CD4-positive, alpha-beta T cell (primary cell): Measurements from ENCODE around the gene PRPF40A. TPM values are rescaled to one million over a fixed set of nuclear protein-coding genes. Genes with fewer than 3 reads are reported as not detected.

Experiments
- ATAC-seq: fragments of 200-7000 bp; cut with Tn5 transposase; one replicate; pipeline ENCODE4 v1.10.0; 2022; ENCODE audit warnings: mild to moderate bottlenecking; ENCODE audit not compliant: poor library complexity
- CTCF ChIA-PET: fragments of 350-600 bp; sonication (Branson Sonifier 250); formaldehyde crosslinking; loops from one replicate; lab custom pipeline; 2021; ENCODE audit warnings: antibody characterized with exemption, inconsistent platforms; lab: Charles Lee
- POLR2A ChIA-PET: fragments of 350-600 bp; sonication (Branson Sonifier 250); formaldehyde crosslinking; loops from one replicate; lab custom pipeline; 2021; ENCODE audit warnings: antibody characterized with exemption, inconsistent platforms; lab: Charles Lee
- DNase-seq, 14 experiments: peaks; one replicate each; pipeline ENCODE4 v3.0.0-alpha.2; 2013 to 2020; ENCODE audit warnings: mixed read lengths in 2 of 14
- H3K27ac ChIP-seq, 2 donors: one replicate each; pipeline versions ENCODE4 v1.5.1 to v1.7.0; 2013; ENCODE audit warnings: low read length in 2 of 2, low read depth in 1 of 2, mild to moderate bottlenecking in 1 of 2
- H3K27me3 ChIP-seq, 2 experiments: 1 replicate in 1 of 2; 2 replicates in 1 of 2; pipeline versions ENCODE4 v1.6.1 to v1.7.0; 2013; ENCODE audit warnings: low read length in 2 of 2, control low read depth in 1 of 2, mild to moderate bottlenecking in 1 of 2, moderate library complexity in 1 of 2; ENCODE audit not compliant: insufficient read depth in 2 of 2, control insufficient read depth in 1 of 2
- H3K36me3 ChIP-seq: one replicate; pipeline ENCODE4 v1.6.1; 2013; ENCODE audit warnings: low read length, control low read depth; ENCODE audit not compliant: insufficient read depth
- H3K4me1 ChIP-seq: one replicate; pipeline ENCODE4 v1.6.1; 2013; ENCODE audit warnings: low read length, control low read depth; ENCODE audit not compliant: insufficient read depth
- H3K4me3 ChIP-seq: one replicate; pipeline ENCODE4 v1.5.1; 2013; ENCODE audit warnings: mild to moderate bottlenecking, low read length, moderate library complexity
- H3K9me3 ChIP-seq, 2 experiments: 1 replicate in 1 of 2; 2 replicates in 1 of 2; pipeline versions ENCODE4 v1.6.1 to v1.7.0; 2013; ENCODE audit warnings: low read length in 2 of 2, mild to moderate bottlenecking in 2 of 2, control low read depth in 1 of 2, moderate library complexity in 1 of 2; ENCODE audit not compliant: control insufficient read depth in 1 of 2, insufficient read depth in 1 of 2
- H3K27ac Mint-ChIP-seq: one replicate; pipeline ENCODE4 v1.8.0; 2020; ENCODE audit warnings: mixed read lengths
- H3K27me3 Mint-ChIP-seq: one replicate; pipeline ENCODE4 v1.8.0; 2021; ENCODE audit warnings: mixed read lengths
- H3K36me3 Mint-ChIP-seq: one replicate; pipeline ENCODE4 v1.8.0; 2021; ENCODE audit warnings: low read depth, mixed read lengths
- H3K4me1 Mint-ChIP-seq: one replicate; pipeline ENCODE4 v1.8.0; 2021; ENCODE audit warnings: low read depth, mixed read lengths
- H3K4me3 Mint-ChIP-seq: one replicate; pipeline ENCODE4 v1.8.0; 2020; ENCODE audit warnings: mild to moderate bottlenecking, mixed read lengths
- H3K9me3 Mint-ChIP-seq: one replicate; pipeline ENCODE4 v1.8.0; 2020; ENCODE audit warnings: mixed read lengths
- intact Hi-C, 2 experiments: fragments of 100-400 bp; cut with DNase I in 1 of 2; cut with micrococcal nuclease in 1 of 2; formaldehyde crosslinking; loops; one replicate each; pipeline versions ENCODE4 v1.15.1 to v1.9.0; 2023 to 2025; cut with DNase I, micrococcal nuclease
- total RNA-seq, 174 experiments: library from RNA in 2 of 174; stranded (reverse) in 2 of 174; gene quantifications; one replicate each; pipeline ENCODE4 v1.2.3 and lab custom pipeline; 2021 to 2026
- TF ChIP-seq, protein P1 (sequence below): fragments of 200-600 bp; IDR thresholded peaks from one replicate; pipeline ENCODE4 v1.8.0; 2022; ENCODE audit warnings: antibody characterized with exemption, mild to moderate bottlenecking

PRPF40A gene
- total RNA-seq, 2 experiments from 2014 or later, result 146 to 148 TPM

DNA sequence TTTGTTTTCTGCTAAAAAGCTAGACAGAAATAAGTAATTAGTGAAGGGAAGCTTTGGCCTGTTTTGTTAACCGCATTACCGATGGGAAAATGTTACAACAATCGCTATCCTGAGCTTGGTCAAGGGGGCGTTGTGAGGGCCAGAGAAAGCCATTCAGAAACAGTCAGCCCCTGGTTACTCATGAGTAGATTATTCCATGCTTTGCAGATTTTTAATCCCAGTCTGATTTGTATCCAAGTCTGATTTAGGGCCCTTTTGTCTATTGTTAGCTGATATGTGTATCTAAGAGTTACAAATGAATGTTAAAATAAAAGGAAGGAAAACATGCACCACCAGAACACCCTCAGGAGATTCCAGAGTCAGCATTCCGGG lies 99.1 kb downstream of the PRPF40A start:
- no peak for ATAC-seq
- DNase-seq, result no peak
- no peaks in the 10 kb centered on the region for H3K27me3 Mint-ChIP-seq
- Histone ChIP-seq H3K27me3 (no peaks in the 10 kb centered on the region), H3K4me3 (no peak overlapping the region), H3K4me1 (no peaks in the 10 kb centered on the region), H3K9me3 (no peaks in the 10 kb centered on the region), H3K36me3 (no peaks in the 10 kb centered on the region), H3K27ac (no peak overlapping the region)
- H3K9me3 Mint-ChIP-seq, result no peaks in the 10 kb centered on the region
- no peak overlapping the region for H3K27ac Mint-ChIP-seq
- no peaks in the 10 kb centered on the region for H3K36me3 Mint-ChIP-seq
- no peak overlapping the region for H3K4me3 Mint-ChIP-seq
- ChIA-PET POLR2A (no interaction called here), CTCF (interaction anchor here (1.7 kb wide), 1 partner anchor 17 kb away, joined by 5 read pairs; no protein-coding TSS in a partner anchor)
- no peaks in the 10 kb centered on the region for H3K4me1 Mint-ChIP-seq
- intact Hi-C loops, result no loop called here
- TF ChIP-seq, protein P1, sequence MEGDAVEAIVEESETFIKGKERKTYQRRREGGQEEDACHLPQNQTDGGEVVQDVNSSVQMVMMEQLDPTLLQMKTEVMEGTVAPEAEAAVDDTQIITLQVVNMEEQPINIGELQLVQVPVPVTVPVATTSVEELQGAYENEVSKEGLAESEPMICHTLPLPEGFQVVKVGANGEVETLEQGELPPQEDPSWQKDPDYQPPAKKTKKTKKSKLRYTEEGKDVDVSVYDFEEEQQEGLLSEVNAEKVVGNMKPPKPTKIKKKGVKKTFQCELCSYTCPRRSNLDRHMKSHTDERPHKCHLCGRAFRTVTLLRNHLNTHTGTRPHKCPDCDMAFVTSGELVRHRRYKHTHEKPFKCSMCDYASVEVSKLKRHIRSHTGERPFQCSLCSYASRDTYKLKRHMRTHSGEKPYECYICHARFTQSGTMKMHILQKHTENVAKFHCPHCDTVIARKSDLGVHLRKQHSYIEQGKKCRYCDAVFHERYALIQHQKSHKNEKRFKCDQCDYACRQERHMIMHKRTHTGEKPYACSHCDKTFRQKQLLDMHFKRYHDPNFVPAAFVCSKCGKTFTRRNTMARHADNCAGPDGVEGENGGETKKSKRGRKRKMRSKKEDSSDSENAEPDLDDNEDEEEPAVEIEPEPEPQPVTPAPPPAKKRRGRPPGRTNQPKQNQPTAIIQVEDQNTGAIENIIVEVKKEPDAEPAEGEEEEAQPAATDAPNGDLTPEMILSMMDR, result no peak

DNA sequence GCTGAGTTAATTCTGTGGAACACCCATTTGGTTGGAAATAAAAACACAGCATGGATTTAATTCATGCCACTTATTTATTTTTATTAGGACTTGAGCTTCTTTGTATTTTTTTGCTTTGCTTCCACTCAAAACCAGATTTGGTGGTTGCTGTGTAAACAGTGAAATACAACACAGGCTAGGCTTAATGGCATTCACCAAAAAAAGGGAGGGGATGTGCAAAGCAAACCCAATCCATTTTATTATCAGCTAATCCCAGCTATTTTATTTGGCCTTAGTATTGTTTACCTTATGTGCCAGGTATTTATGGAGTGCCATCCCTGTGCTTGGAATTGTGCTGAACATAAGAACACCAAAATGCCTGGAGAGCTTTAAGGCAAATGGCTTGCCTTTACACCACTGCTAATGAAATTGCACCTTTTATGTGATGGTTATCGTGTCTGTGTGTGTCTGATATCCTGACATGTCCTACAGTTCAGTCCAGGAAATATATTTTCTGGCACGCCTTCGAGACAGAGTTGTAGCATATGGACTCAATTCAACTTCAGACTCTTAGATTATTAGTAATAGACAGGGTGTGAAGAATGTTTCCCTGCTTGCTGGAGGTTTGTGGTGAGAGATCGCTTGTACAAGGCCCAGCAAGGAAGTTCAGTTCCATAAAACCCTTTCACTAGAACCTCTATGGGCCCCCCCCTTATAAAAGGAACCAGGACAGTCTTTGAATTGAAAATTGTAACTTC lies 99.6 kb downstream of the PRPF40A start:
- no peaks in the 10 kb centered on the region for H3K9me3 ChIP-seq
- ChIA-PET CTCF (interaction anchor here (1.1 to 1.7 kb wide), 2 partner anchors 18 kb away, joined by 3 to 5 read pairs; no protein-coding TSS in a partner anchor), POLR2A (no interaction called here)
- Mint-ChIP-seq H3K4me3 (no peak overlapping the region), H3K4me1 (no peaks in the 10 kb centered on the region), H3K27ac (no peak overlapping the region), H3K27me3 (no peaks in the 10 kb centered on the region), H3K9me3 (no peaks in the 10 kb centered on the region), H3K36me3 (no peaks in the 10 kb centered on the region)
- no peaks in the 10 kb centered on the region for H3K4me1 ChIP-seq
- DNase-seq (no peak), ATAC-seq (no peak)
- H3K27ac ChIP-seq, result no peak overlapping the region
- H3K27me3 ChIP-seq, result no peaks in the 10 kb centered on the region
- H3K4me3 ChIP-seq, result no peak overlapping the region
- no peaks in the 10 kb centered on the region for H3K36me3 ChIP-seq
- intact Hi-C loops, result no loop called here
- TF ChIP-seq, protein P1, result no peak

DNA sequence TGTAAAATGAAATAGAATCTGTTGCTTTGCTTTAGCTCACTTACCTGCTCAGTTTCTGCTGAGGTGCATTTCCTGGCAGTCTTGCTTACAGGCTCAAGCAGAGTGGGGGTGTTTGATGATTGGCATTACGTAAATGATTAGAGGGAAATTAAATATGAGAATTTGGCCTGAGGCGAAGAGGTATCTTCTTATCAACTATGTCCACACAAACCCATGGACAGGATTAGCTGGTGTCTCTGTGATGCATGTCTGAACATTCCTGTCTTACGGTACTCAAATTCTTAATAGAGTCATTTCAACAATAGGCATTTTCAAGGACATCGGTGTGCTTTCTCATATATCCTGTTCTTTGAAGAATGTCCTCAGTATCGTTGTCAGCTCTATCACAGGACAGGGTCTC lies 102.1 kb downstream of the PRPF40A start:
- H3K36me3 ChIP-seq, result no peaks in the 10 kb centered on the region
- H3K27me3 Mint-ChIP-seq, result no peaks in the 10 kb centered on the region
- CTCF ChIA-PET, result no interaction called here

More for the DNA sequence above, 102.1 kb downstream of the PRPF40A start:
- no peak overlapping the region for H3K4me3 ChIP-seq
- H3K4me1 ChIP-seq, result peaks cover 4% of the 10 kb centered on the region
- POLR2A ChIA-PET, result no interaction called here
- ATAC-seq (no peak), DNase-seq (no peak)
- no peak overlapping the region for H3K27ac ChIP-seq
- no peaks in the 10 kb centered on the region for H3K36me3 Mint-ChIP-seq
- TF ChIP-seq, protein P1, result no peak
- no peaks in the 10 kb centered on the region for H3K9me3 Mint-ChIP-seq
- H3K4me1 Mint-ChIP-seq, result peaks cover 5% of the 10 kb centered on the region
- no peak overlapping the region for H3K27ac Mint-ChIP-seq
- no peaks in the 10 kb centered on the region for H3K9me3 ChIP-seq
- intact Hi-C loops, result no loop called here
- no peaks in the 10 kb centered on the region for H3K27me3 ChIP-seq
- H3K4me3 Mint-ChIP-seq, result no peak overlapping the region
